ENCODE results near the gene EFCAB6. TPM values are rescaled to one million over a fixed set of nuclear protein-coding genes. Genes with fewer than 3 reads are reported as not detected.

Gene EFCAB6
- total RNA-seq, 1 donor, result 2.7 TPM

- no peak for TF ChIP-seq CTCF (IDR thresholded peaks at IDR 0.05; ENCODE audit: insufficient read depth, low read length)
- no peak for DNase-seq (ENCODE audit: low read depth)
Observed at GRCh38 chr22:43521716-43522115, 290.4 kb downstream of the EFCAB6 start.

GRCh38 chr22:43520632-43521039 is 291.5 kb downstream of the EFCAB6 start:
- no peak overlapping the region for H3K4me3 ChIP-seq (ENCODE audit: low read depth, low read length)
- TF ChIP-seq CTCF (IDR thresholded peaks at IDR 0.05; ENCODE audit: insufficient read depth, low read length), result no peak
- DNase-seq (ENCODE audit: low read depth), result no peak

More at GRCh38 chr22:43521716-43522115, 290.4 kb downstream of the EFCAB6 start:
- H3K4me3 ChIP-seq (ENCODE audit: low read depth, low read length), result no peak overlapping the region

- no peak for TF ChIP-seq CTCF (IDR thresholded peaks at IDR 0.05; ENCODE audit: insufficient read depth, low read length)
- DNase-seq (ENCODE audit: low read depth), result no peak
- no peak overlapping the region for H3K4me3 ChIP-seq (ENCODE audit: low read depth, low read length)
Observed at GRCh38 chr22:43516996-43517635, 295.0 kb downstream of the EFCAB6 start.

- H3K4me3 ChIP-seq (ENCODE audit: low read depth, low read length), result no peak overlapping the region
- TF ChIP-seq CTCF (IDR thresholded peaks at IDR 0.05; ENCODE audit: insufficient read depth, low read length), result no peak
- no peak for DNase-seq (ENCODE audit: low read depth)
Observed at GRCh38 chr22:43516386-43516785, 295.7 kb downstream of the EFCAB6 start.

- H3K4me3 ChIP-seq (ENCODE audit: low read depth, low read length), result no peak overlapping the region
- no peak for TF ChIP-seq CTCF (IDR thresholded peaks at IDR 0.05; ENCODE audit: insufficient read depth, low read length)
- no peak for DNase-seq (ENCODE audit: low read depth)
Observed at GRCh38 chr22:43515902-43516301, 296.2 kb downstream of the EFCAB6 start.

- no peak for TF ChIP-seq CTCF (IDR thresholded peaks at IDR 0.05; ENCODE audit: insufficient read depth, low read length)
- H3K4me3 ChIP-seq (ENCODE audit: low read depth, low read length), result no peak overlapping the region
- no peak for DNase-seq (ENCODE audit: low read depth)
Observed at GRCh38 chr22:43515411-43515810, 296.7 kb downstream of the EFCAB6 start.
